Measurements from ENCODE around the gene STIM2.

GRCh38 chr4:27042411-27042810 lies 181.8 kb downstream of the STIM2 start:
- TF ChIP-seq CTCF (conservative IDR thresholded peaks at IDR 0.05; ENCODE audit: low read depth, low read length) (no peak), EZH2 (IDR thresholded peaks at IDR 0.05; ENCODE audit: borderline replicate concordance, low read depth, low read length, poor library complexity, severe bottlenecking) (no peak)
